Coronary artery (tissue), 2 donors: Measurements from ENCODE around the gene MBNL3.

Source experiments
- DNase-seq: peaks from one replicate; pipeline ENCODE4 v3.0.0-alpha.2; 2017; ENCODE audit warnings: low spot score
- H3K27ac ChIP-seq, 2 donors: fragments of 200-600 bp; sonication (generic); one replicate each; pipeline ENCODE4 v1.5.1; 2016 to 2019
- H3K4me3 ChIP-seq: fragments of 200-600 bp; sonication (generic); 2 replicates; pipeline ENCODE4 v1.5.1; 2016; ENCODE audit warnings: mild to moderate bottlenecking, moderate library complexity
- CTCF ChIP-seq: fragments of 200-600 bp; sonication (generic); IDR thresholded peaks from one replicate; pipeline ENCODE4 v1.5.1; 2019; ENCODE audit warnings: antibody characterized with exemption

The MBNL3 gene

GRCh38 chrX:132442691-132443090 lies 46.1 kb downstream of the MBNL3 start:
- TF ChIP-seq CTCF: no peak
- Histone ChIP-seq H3K27ac (no peak overlapping the region), H3K4me3 (no peak overlapping the region)
- no peak for DNase-seq

- Histone ChIP-seq H3K27ac (no peak overlapping the region), H3K4me3 (no peak overlapping the region)
- DNase-seq: no peak
- no peak for TF ChIP-seq CTCF
These were observed 53.6 kb downstream of the MBNL3 start for GRCh38 chrX:132435222-132435621.

- H3K27ac ChIP-seq: no peak overlapping the region
- TF ChIP-seq CTCF: no peak
- no peak overlapping the region for H3K4me3 ChIP-seq
- DNase-seq: no peak
These were observed 55.3 kb downstream of the MBNL3 start for GRCh38 chrX:132433551-132433950.

GRCh38 chrX:132433001-132433400 lies 55.8 kb downstream of the MBNL3 start:
- TF ChIP-seq CTCF: no peak
- DNase-seq: no peak
- Histone ChIP-seq H3K4me3 (no peak overlapping the region), H3K27ac (no peak overlapping the region)

GRCh38 chrX:132428896-132429295 lies 59.9 kb downstream of the MBNL3 start:
- no peak for DNase-seq
- H3K4me3 ChIP-seq: no peak overlapping the region
- TF ChIP-seq CTCF: no peak
- H3K27ac ChIP-seq: no peak overlapping the region

GRCh38 chrX:132426695-132427281 lies 62.0 kb downstream of the MBNL3 start:
- DNase-seq: no peak
- no peak overlapping the region for H3K27ac ChIP-seq
- no peak for TF ChIP-seq CTCF
- H3K4me3 ChIP-seq: no peak overlapping the region

- TF ChIP-seq CTCF: no peak
- Histone ChIP-seq H3K4me3 (no peak overlapping the region), H3K27ac (no peak overlapping the region)
- DNase-seq: no peak
These were observed 63.0 kb downstream of the MBNL3 start for GRCh38 chrX:132425744-132426318.
